ENCODE data around the gene MYD88.

The MYD88 gene

GRCh38 chr3:38186781-38187180, 48.3 kb downstream of the MYD88 start:
- Mint-ChIP-seq H3K27me3 (no peaks in the 10 kb centered on the region), H3K27ac (no peak overlapping the region), H3K36me3 (peaks cover 25% of the 10 kb centered on the region), H3K9me3 (no peaks in the 10 kb centered on the region), H3K4me1 (peaks cover 8% of the 10 kb centered on the region), H3K4me3 (no peak overlapping the region)

DNA sequence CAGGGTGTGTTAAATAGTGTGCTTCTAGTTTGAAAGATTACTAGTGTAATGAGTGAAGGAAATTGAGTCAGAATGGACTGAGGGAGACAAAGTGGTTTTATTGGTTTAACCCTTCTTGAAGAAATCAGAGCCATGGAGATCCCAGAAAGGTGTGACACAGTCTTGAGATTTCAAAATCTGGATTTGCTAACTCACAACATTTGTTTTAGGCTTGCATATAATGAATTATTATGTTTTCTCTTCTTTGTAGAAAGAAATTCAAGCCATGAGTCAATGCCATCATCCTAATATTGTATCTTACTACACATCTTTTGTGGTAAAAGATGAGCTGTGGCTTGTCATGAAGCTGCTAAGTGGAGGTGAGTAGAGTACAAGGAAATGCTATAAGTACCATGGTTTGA, 52.0 kb downstream of the MYD88 start:
- H3K4me3 Mint-ChIP-seq = no peak overlapping the region
- H3K36me3 Mint-ChIP-seq = peaks cover 22% of the 10 kb centered on the region
- no peaks in the 10 kb centered on the region for H3K27me3 Mint-ChIP-seq
- peaks cover 3% of the 10 kb centered on the region for H3K4me1 Mint-ChIP-seq
- no peaks in the 10 kb centered on the region for H3K9me3 Mint-ChIP-seq
- no peak overlapping the region for H3K27ac Mint-ChIP-seq
